HFF-Myc (cell line): ENCODE results near the gene SFMBT2.
A peak's percentile ranks its signal among the peaks of the same experiment; 100 is the strongest.

ENCODE experiments used
- DNase-seq: peaks from one replicate; pipeline ENCODE4 v3.0.0-alpha.2; 2011; ENCODE audit warnings: low read depth; ENCODE audit errors: extremely low read depth
- H3K4me3 ChIP-seq: replicated peaks from 2 replicates; pipeline ENCODE4 v1.5.1; 2011; ENCODE audit warnings: low read depth, mild to moderate bottlenecking, control low read depth, low read length
- TF ChIP-seq, protein P1 (sequence below): IDR thresholded peaks from 2 replicates; pipeline ENCODE4 v1.5.1; 2012; ENCODE audit warnings: mild to moderate bottlenecking, low read depth, low read length, control low read depth; ENCODE audit errors: missing control alignments

The SFMBT2 gene

GRCh38 chr10:7265396-7266123 lies 145.3 kb downstream of the SFMBT2 start:
- no peak for DNase-seq
- TF ChIP-seq, protein P1, sequence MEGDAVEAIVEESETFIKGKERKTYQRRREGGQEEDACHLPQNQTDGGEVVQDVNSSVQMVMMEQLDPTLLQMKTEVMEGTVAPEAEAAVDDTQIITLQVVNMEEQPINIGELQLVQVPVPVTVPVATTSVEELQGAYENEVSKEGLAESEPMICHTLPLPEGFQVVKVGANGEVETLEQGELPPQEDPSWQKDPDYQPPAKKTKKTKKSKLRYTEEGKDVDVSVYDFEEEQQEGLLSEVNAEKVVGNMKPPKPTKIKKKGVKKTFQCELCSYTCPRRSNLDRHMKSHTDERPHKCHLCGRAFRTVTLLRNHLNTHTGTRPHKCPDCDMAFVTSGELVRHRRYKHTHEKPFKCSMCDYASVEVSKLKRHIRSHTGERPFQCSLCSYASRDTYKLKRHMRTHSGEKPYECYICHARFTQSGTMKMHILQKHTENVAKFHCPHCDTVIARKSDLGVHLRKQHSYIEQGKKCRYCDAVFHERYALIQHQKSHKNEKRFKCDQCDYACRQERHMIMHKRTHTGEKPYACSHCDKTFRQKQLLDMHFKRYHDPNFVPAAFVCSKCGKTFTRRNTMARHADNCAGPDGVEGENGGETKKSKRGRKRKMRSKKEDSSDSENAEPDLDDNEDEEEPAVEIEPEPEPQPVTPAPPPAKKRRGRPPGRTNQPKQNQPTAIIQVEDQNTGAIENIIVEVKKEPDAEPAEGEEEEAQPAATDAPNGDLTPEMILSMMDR = no peak
- H3K4me3 ChIP-seq = no peak overlapping the region

DNA sequence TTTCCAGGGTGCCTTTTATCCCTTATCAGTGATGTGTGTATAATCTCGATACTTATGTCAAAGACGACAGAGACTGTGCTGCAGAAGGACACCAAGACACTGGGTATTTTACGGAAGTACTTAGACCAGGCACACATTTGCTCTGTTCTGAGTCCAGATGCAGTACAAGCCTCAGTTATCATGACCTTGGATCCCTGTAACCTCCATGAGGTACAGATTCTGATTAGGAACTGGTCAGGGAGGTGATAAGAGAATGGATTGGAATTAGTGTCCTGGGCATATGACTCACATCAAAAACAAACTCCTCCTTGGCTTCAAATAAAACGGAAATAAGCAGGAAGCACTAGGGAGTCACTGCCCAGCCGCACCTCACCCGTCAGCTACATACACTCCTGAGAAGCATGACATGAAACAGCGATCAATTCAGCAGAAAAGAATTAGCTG lies 146.5 kb downstream of the SFMBT2 start:
- no peak for DNase-seq
- no peak overlapping the region for H3K4me3 ChIP-seq
- TF ChIP-seq, protein P1 = no peak

DNA sequence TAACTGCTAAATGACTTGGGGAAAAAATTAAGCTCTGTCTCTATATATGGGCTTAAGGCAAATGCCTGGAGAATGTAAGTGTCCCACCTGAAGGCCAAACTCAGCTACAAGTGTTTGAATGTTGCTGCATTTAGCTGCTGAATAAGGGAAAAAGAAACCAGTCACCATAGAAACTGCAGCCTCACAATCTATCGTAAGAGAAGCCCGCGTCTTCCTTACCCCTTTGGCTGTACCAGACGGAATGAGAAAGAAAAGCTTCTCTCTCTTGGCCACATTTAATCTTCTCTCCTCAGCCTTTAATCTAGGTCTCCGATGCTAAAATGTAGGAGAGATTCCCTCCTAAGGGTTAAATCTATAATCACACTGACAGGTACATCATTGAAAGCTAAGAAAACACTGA lies 147.2 kb downstream of the SFMBT2 start:
- TF ChIP-seq, protein P1 = no peak

DNA sequence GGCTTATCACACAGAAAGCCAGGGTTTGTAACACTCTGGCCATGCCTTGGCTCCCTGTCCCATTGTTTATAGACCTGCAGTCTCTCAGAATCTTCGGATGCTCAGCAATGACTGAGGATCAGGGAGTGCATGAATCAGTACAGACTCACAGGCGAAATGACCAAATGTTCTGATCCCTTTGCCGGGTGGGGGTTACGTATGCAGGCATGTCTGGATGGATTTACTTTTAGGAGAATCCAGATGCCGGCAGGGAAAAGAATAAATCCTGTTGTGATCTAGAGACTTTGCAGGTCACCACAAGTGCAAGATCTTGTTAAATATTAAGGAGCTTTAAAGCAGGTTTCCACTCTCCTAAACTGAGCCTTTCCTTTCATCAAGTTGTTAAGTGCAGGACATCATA lies 149.5 kb downstream of the SFMBT2 start:
- no peak for DNase-seq
- H3K4me3 ChIP-seq = no peak overlapping the region
- TF ChIP-seq, protein P1 = no peak

More for the DNA sequence above, 147.2 kb downstream of the SFMBT2 start:
- no peak overlapping the region for H3K4me3 ChIP-seq
- no peak for DNase-seq

- DNase-seq = no peak
- TF ChIP-seq, protein P1 = no peak
- no peak overlapping the region for H3K4me3 ChIP-seq
Observed at GRCh38 chr10:7260912-7261311, 149.9 kb downstream of the SFMBT2 start.

DNA sequence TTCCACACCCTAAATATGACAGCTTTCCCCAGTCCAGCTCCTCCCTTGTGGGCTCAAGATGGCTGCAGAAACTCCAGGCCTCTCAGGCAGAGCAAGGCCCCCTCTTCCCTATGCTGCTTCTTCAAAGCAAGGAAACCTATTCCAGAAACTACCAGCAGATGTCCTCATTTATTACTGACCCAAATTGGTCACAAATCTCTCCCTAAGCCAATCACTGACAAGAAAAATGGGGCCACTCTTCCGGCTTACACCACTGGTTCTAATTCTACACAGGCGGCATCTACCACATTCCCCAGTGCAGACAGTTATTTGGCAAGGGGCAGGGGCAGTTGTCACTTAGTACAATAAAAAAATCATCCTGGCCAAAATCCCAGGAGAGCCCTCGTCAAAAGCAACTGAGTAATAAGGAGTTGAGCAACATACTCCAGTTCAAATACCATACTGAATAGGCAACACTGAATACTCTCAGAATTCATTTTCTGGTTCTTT lies 150.4 kb downstream of the SFMBT2 start:
- DNase-seq = peak; percentile 7
- TF ChIP-seq, protein P1 = peak; percentile 31
- H3K4me3 ChIP-seq = no peak overlapping the region
